ENCODE results near the gene MRPS27. TPM values are rescaled to one million over a fixed set of nuclear protein-coding genes. Genes with fewer than 3 reads are reported as not detected.
A peak's percentile ranks its signal among the peaks of the same experiment; 100 is the strongest.
"Not testable (repeated sequence)": the region's sequence is repeated elsewhere in the genome, so short reads cannot be mapped to it uniquely, and the experiment has no call there.

The MRPS27 gene
- total RNA-seq, 1 donor from 2014 or later: 88.2 TPM

- DNase-seq (ENCODE audit: low spot score): no peak
- intact Hi-C loops (cut with micrococcal nuclease): no loop called here
- peaks cover 17% of the 10 kb centered on the region for H3K4me1 Mint-ChIP-seq (ENCODE audit: low read depth)
- H3K36me3 Mint-ChIP-seq (ENCODE audit: low read depth): peaks cover 8% of the 10 kb centered on the region
- H3K27ac Mint-ChIP-seq: no peak overlapping the region
- no peaks in the 10 kb centered on the region for H3K9me3 Mint-ChIP-seq
- H3K27me3 Mint-ChIP-seq (ENCODE audit: insufficient read depth): no peaks in the 10 kb centered on the region
- no peak overlapping the region for H3K4me3 Mint-ChIP-seq
Measured at GRCh38 chr5:72353046-72353445, 33.0 kb upstream of the MRPS27 start.

- no peaks in the 10 kb centered on the region for H3K9me3 Mint-ChIP-seq
- H3K27me3 Mint-ChIP-seq (ENCODE audit: insufficient read depth): no peaks in the 10 kb centered on the region
- no peak overlapping the region for H3K4me3 Mint-ChIP-seq
- no peak for DNase-seq (ENCODE audit: low spot score)
- H3K36me3 Mint-ChIP-seq (ENCODE audit: low read depth): peaks cover 8% of the 10 kb centered on the region
- no peak overlapping the region for H3K27ac Mint-ChIP-seq
- intact Hi-C loops (cut with micrococcal nuclease): no loop called here
- H3K4me1 Mint-ChIP-seq (ENCODE audit: low read depth): peaks cover 21% of the 10 kb centered on the region
Measured at GRCh38 chr5:72352616-72353015, 32.6 kb upstream of the MRPS27 start.

- no peak for DNase-seq (ENCODE audit: low spot score)
- intact Hi-C loops (cut with micrococcal nuclease): no loop called here
- no peaks in the 10 kb centered on the region for H3K27me3 Mint-ChIP-seq (ENCODE audit: insufficient read depth)
- H3K4me3 Mint-ChIP-seq: no peak overlapping the region
- H3K9me3 Mint-ChIP-seq: no peaks in the 10 kb centered on the region
- peaks cover 24% of the 10 kb centered on the region for H3K4me1 Mint-ChIP-seq (ENCODE audit: low read depth)
- H3K36me3 Mint-ChIP-seq (ENCODE audit: low read depth): peaks cover 10% of the 10 kb centered on the region
- no peak overlapping the region for H3K27ac Mint-ChIP-seq
Measured at GRCh38 chr5:72351376-72351775, 31.3 kb upstream of the MRPS27 start.

- Mint-ChIP-seq H3K4me3 (no peak overlapping the region), H3K36me3 (ENCODE audit: low read depth) (peaks cover 31% of the 10 kb centered on the region), H3K27me3 (ENCODE audit: insufficient read depth) (no peaks in the 10 kb centered on the region), H3K27ac (peak overlapping the region; percentile 44), H3K4me1 (ENCODE audit: low read depth) (peaks cover 28% of the 10 kb centered on the region), H3K9me3 (no peaks in the 10 kb centered on the region)
- intact Hi-C loops (cut with micrococcal nuclease): loop anchor here (1.0 to 2.0 kb wide), 2 partner anchors 28 to 501 kb away; partner anchors contain the start of genes MRPS27 and PTCD2
- DNase-seq (ENCODE audit: low spot score): no peak
Measured at GRCh38 chr5:72347801-72348308, 27.8 kb upstream of the MRPS27 start.

- intact Hi-C loops (cut with micrococcal nuclease): loop anchor here (2.0 kb wide), 1 partner anchor 502 kb away; no protein-coding TSS in a partner anchor
- Mint-ChIP-seq H3K4me1 (ENCODE audit: low read depth) (peaks cover 28% of the 10 kb centered on the region), H3K27me3 (ENCODE audit: insufficient read depth) (no peaks in the 10 kb centered on the region), H3K4me3 (no peak overlapping the region), H3K36me3 (ENCODE audit: low read depth) (peaks cover 35% of the 10 kb centered on the region), H3K9me3 (no peaks in the 10 kb centered on the region), H3K27ac (no peak overlapping the region)
- DNase-seq (ENCODE audit: low spot score): no peak
Measured at GRCh38 chr5:72346398-72346797, 26.4 kb upstream of the MRPS27 start.

GRCh38 chr5:72338689-72339209 lies 18.7 kb upstream of the MRPS27 start:
- Mint-ChIP-seq H3K36me3 (ENCODE audit: low read depth) (peaks cover 38% of the 10 kb centered on the region), H3K27ac (no peak overlapping the region), H3K4me3 (no peak overlapping the region), H3K27me3 (ENCODE audit: insufficient read depth) (no peaks in the 10 kb centered on the region), H3K9me3 (no peaks in the 10 kb centered on the region), H3K4me1 (ENCODE audit: low read depth) (no peaks in the 10 kb centered on the region)
- DNase-seq (ENCODE audit: low spot score): no peak
- intact Hi-C loops (cut with micrococcal nuclease): no loop called here

- no peak for DNase-seq (ENCODE audit: low spot score)
- Mint-ChIP-seq H3K27me3 (ENCODE audit: insufficient read depth) (no peaks in the 10 kb centered on the region), H3K4me3 (no peak overlapping the region), H3K4me1 (ENCODE audit: low read depth) (no peaks in the 10 kb centered on the region), H3K9me3 (no peaks in the 10 kb centered on the region), H3K36me3 (ENCODE audit: low read depth) (peaks cover 32% of the 10 kb centered on the region), H3K27ac (no peak overlapping the region)
- intact Hi-C loops (cut with micrococcal nuclease): no loop called here
Measured at GRCh38 chr5:72337159-72337558, 17.1 kb upstream of the MRPS27 start.

GRCh38 chr5:72330712-72331111 lies 10.7 kb upstream of the MRPS27 start:
- H3K27ac Mint-ChIP-seq: no peak overlapping the region
- no peaks in the 10 kb centered on the region for H3K9me3 Mint-ChIP-seq
- DNase-seq (ENCODE audit: low spot score): no peak
- H3K27me3 Mint-ChIP-seq (ENCODE audit: insufficient read depth): no peaks in the 10 kb centered on the region
- intact Hi-C loops (cut with micrococcal nuclease): no loop called here
- peaks cover 38% of the 10 kb centered on the region for H3K36me3 Mint-ChIP-seq (ENCODE audit: low read depth)
- no peak overlapping the region for H3K4me3 Mint-ChIP-seq
- H3K4me1 Mint-ChIP-seq (ENCODE audit: low read depth): no peaks in the 10 kb centered on the region

GRCh38 chr5:72328172-72328571 lies 8.1 kb upstream of the MRPS27 start:
- Mint-ChIP-seq H3K36me3 (ENCODE audit: low read depth) (peaks cover 41% of the 10 kb centered on the region), H3K4me1 (ENCODE audit: low read depth) (peaks cover 8% of the 10 kb centered on the region), H3K27ac (no peak overlapping the region), H3K4me3 (no peak overlapping the region), H3K9me3 (no peaks in the 10 kb centered on the region), H3K27me3 (ENCODE audit: insufficient read depth) (no peaks in the 10 kb centered on the region)
- intact Hi-C loops (cut with micrococcal nuclease): loop anchor here (10.0 kb wide), 1 partner anchor 1167 kb away; the partner anchor contains the start of gene BTF3
- no peak for DNase-seq (ENCODE audit: low spot score)

GRCh38 chr5:72326306-72326649 lies 6.2 kb upstream of the MRPS27 start:
- H3K9me3 Mint-ChIP-seq: no peaks in the 10 kb centered on the region
- intact Hi-C loops (cut with micrococcal nuclease): loop anchor here (10.0 kb wide), 1 partner anchor 1169 kb away; the partner anchor contains the start of gene BTF3
- H3K27ac Mint-ChIP-seq: no peak overlapping the region
- peaks cover 20% of the 10 kb centered on the region for H3K4me1 Mint-ChIP-seq (ENCODE audit: low read depth)
- peaks cover 40% of the 10 kb centered on the region for H3K36me3 Mint-ChIP-seq (ENCODE audit: low read depth)
- no peak for DNase-seq (ENCODE audit: low spot score)
- no peaks in the 10 kb centered on the region for H3K27me3 Mint-ChIP-seq (ENCODE audit: insufficient read depth)
- H3K4me3 Mint-ChIP-seq: no peak overlapping the region

- H3K4me1 Mint-ChIP-seq (ENCODE audit: low read depth): peaks cover 21% of the 10 kb centered on the region
- intact Hi-C loops (cut with micrococcal nuclease): loop anchor here (10.0 kb wide), 1 partner anchor 1169 kb away; the partner anchor contains the start of gene BTF3
- H3K27me3 Mint-ChIP-seq (ENCODE audit: insufficient read depth): no peaks in the 10 kb centered on the region
- no peak overlapping the region for H3K4me3 Mint-ChIP-seq
- no peak overlapping the region for H3K27ac Mint-ChIP-seq
- DNase-seq (ENCODE audit: low spot score): no peak
- H3K9me3 Mint-ChIP-seq: no peaks in the 10 kb centered on the region
- H3K36me3 Mint-ChIP-seq (ENCODE audit: low read depth): peaks cover 34% of the 10 kb centered on the region
Measured at GRCh38 chr5:72325566-72326305, 5.7 kb upstream of the MRPS27 start.

GRCh38 chr5:72324189-72324825 lies 4.3 kb upstream of the MRPS27 start:
- Mint-ChIP-seq H3K27me3 (ENCODE audit: insufficient read depth) (no peaks in the 10 kb centered on the region), H3K9me3 (no peaks in the 10 kb centered on the region), H3K27ac (no peak overlapping the region), H3K4me1 (ENCODE audit: low read depth) (peaks cover 21% of the 10 kb centered on the region), H3K4me3 (no peak overlapping the region), H3K36me3 (ENCODE audit: low read depth) (peaks cover 28% of the 10 kb centered on the region)
- intact Hi-C loops (cut with micrococcal nuclease): loop anchor here (5.0 to 10.0 kb wide), 3 partner anchors 187 to 1170 kb away; partner anchors contain the start of genes BTF3 and MCCC2
- no peak for DNase-seq (ENCODE audit: low spot score)

GRCh38 chr5:72319435-72319975 lies 535 bp downstream of the MRPS27 start:
- Mint-ChIP-seq H3K36me3 (ENCODE audit: low read depth) (peaks cover 29% of the 10 kb centered on the region), H3K27ac (peak overlapping the region; percentile 83), H3K4me1 (ENCODE audit: low read depth) (peaks cover 45% of the 10 kb centered on the region), H3K4me3 (peak overlapping the region; percentile 95)
- H3K27me3 Mint-ChIP-seq (ENCODE audit: insufficient read depth); intact Hi-C loops (cut with micrococcal nuclease); DNase-seq (ENCODE audit: low spot score); H3K9me3 Mint-ChIP-seq: not testable (repeated sequence)

Measured in activated T-helper 1 cell treated with anti-CD3 and anti-CD28 coated beads, Interleukin-12 subunit alpha, Interleukin-12 subunit beta, Interleukin-2, Interleukin-4 antibody, amounts not matched to agents 30 ng/mL and 10 ng/mL and 1 ng/mL, durations not matched to agents 14 hours and 24 hours and 36 hours (primary cell).